Fibroblast of the aortic adventitia (primary cell): ENCODE data around the gene CBX1. TPM values are rescaled to one million over a fixed set of nuclear protein-coding genes. Genes with fewer than 3 reads are reported as not detected.

Experiments used
- DNase-seq: peaks from one replicate; pipeline ENCODE4 v3.0.0-alpha.2; 2010; ENCODE audit warnings: low read depth
- H3K4me3 ChIP-seq: 2 replicates; pipeline ENCODE4 v1.5.1; 2011; ENCODE audit warnings: low read depth, mild to moderate bottlenecking, control low read depth, low read length, moderate library complexity
- CTCF ChIP-seq: IDR thresholded peaks from 2 replicates; pipeline ENCODE4 v1.5.1; 2011; ENCODE audit warnings: mild to moderate bottlenecking, low read length, control low read depth, inconsistent platforms; ENCODE audit not compliant: insufficient read depth
- total RNA-seq: library from RNA; depleted of rRNA; stranded (reverse); fragments of >200 nt; gene quantifications from 2 replicates; pipeline ENCODE4 v1.2.3, GENCODE V29; 2012; ENCODE audit warnings: low replicate concordance

The CBX1 gene
- total RNA-seq, 1 donor = 49.2 TPM

- no peak for TF ChIP-seq CTCF
- H3K4me3 ChIP-seq = no peak overlapping the region
- no peak for DNase-seq
These were observed 43.9 kb upstream of the CBX1 start for GRCh38 chr17:48144976-48145798.

- DNase-seq = no peak
- no peak overlapping the region for H3K4me3 ChIP-seq
These were observed 43.0 kb upstream of the CBX1 start for GRCh38 chr17:48144231-48144630.

GRCh38 chr17:48143629-48144028, 42.4 kb upstream of the CBX1 start:
- H3K4me3 ChIP-seq = no peak overlapping the region
- DNase-seq = no peak
- TF ChIP-seq CTCF = no peak

More at GRCh38 chr17:48144231-48144630, 43.0 kb upstream of the CBX1 start:
- no peak for TF ChIP-seq CTCF

- no peak for DNase-seq
- no peak for TF ChIP-seq CTCF
- no peak overlapping the region for H3K4me3 ChIP-seq
These were observed 38.7 kb upstream of the CBX1 start for GRCh38 chr17:48139944-48140343.

GRCh38 chr17:48137656-48138055, 36.4 kb upstream of the CBX1 start:
- DNase-seq = no peak
- no peak overlapping the region for H3K4me3 ChIP-seq
- TF ChIP-seq CTCF = no peak

- no peak for TF ChIP-seq CTCF
- no peak overlapping the region for H3K4me3 ChIP-seq
- no peak for DNase-seq
These were observed 33.7 kb upstream of the CBX1 start for GRCh38 chr17:48134912-48135480.
